ENCODE data around the gene RHBDD1. TPM values are rescaled to one million over a fixed set of nuclear protein-coding genes. Genes with fewer than 3 reads are reported as not detected.
A peak's percentile ranks its signal among the peaks of the same experiment; 100 is the strongest.

Gene RHBDD1
- total and polyA plus RNA-seq, 8 donors, result 1.8 to 31.6 (median 6.0) TPM

DNA sequence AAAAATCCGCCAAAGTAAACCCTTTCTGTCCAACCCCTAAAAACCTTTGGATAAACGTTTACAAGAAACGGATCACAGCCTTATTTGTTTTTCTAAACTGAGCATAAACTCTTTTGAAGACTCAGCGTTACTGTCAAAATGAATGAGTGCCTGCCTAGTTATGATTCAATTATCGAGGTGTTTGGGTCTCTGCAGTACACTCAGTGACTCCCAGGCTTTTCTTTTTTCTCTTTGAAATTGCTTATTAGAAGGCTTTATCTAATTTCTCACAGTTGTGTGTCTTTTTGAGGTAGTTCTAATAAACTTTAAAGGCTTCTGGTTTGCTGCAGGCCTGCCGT lies 663 bp downstream of the RHBDD1 start:
- Histone ChIP-seq H3K27ac (peak overlapping the region; percentile 97 to 100 (median 99)), H3K4me1 (peaks cover 12 to 47% (median 33%) of the 10 kb centered on the region in 4 donors), H3K9me3 (no peaks in the 10 kb centered on the region), H3K27me3 (no peaks in the 10 kb centered on the region), H3K4me3 (peak overlapping the region; percentile 58 to 84 (median 66)), H3K36me3 (peaks cover 0 to 4% (median 0%) of the 10 kb centered on the region in 4 donors)
- intact Hi-C loops (cut with DNase I; ENCODE audit: low total_unique reads), result no loop called here
- WGBS, 5 donors, result 1 to 2% (median 1%) methylated on average over 6 of the region's 6 CpGs
- TF ChIP-seq EP300 (IDR thresholded peaks at IDR 0.05) (no peak), POLR2AphosphoS5 (IDR thresholded peaks at IDR 0.05) (no peak), POLR2A (IDR thresholded peaks at IDR 0.05) (no peak)
- TF ChIP-seq, protein P1, sequence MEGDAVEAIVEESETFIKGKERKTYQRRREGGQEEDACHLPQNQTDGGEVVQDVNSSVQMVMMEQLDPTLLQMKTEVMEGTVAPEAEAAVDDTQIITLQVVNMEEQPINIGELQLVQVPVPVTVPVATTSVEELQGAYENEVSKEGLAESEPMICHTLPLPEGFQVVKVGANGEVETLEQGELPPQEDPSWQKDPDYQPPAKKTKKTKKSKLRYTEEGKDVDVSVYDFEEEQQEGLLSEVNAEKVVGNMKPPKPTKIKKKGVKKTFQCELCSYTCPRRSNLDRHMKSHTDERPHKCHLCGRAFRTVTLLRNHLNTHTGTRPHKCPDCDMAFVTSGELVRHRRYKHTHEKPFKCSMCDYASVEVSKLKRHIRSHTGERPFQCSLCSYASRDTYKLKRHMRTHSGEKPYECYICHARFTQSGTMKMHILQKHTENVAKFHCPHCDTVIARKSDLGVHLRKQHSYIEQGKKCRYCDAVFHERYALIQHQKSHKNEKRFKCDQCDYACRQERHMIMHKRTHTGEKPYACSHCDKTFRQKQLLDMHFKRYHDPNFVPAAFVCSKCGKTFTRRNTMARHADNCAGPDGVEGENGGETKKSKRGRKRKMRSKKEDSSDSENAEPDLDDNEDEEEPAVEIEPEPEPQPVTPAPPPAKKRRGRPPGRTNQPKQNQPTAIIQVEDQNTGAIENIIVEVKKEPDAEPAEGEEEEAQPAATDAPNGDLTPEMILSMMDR (IDR thresholded peaks at IDR 0.05), result no peak
- DNase-seq, result no peak

DNA sequence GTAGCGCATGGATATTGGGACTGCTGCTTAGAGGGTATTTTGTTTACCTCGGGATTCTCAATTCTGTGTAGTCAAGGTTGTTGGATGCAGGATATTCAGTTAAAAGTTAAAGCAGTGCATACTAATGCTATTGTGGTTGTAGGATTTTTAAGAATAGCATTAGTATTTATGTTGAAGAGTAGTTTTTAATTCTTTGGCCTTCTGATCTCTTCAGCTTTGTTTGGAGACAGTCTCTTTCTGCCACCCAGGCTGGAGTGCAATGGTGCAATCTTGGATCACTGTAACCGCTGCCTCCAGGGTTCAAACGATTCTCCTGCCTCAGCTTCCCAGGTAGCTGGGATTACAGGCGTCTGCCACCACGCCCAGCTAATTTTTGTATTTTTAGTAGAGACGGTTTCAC lies 1.5 kb downstream of the RHBDD1 start:
- TF ChIP-seq EP300 (IDR thresholded peaks at IDR 0.05), result no peak
- TF ChIP-seq, protein P1 (IDR thresholded peaks at IDR 0.05), result no peak
- TF ChIP-seq POLR2A (IDR thresholded peaks at IDR 0.05), result no peak
- TF ChIP-seq POLR2AphosphoS5 (IDR thresholded peaks at IDR 0.05), result no peak
- DNase-seq, result no peak
- H3K27me3 ChIP-seq, result no peaks in the 10 kb centered on the region
- H3K36me3 ChIP-seq, result peaks cover 0 to 4% (median 0%) of the 10 kb centered on the region in 4 donors
- peak overlapping the region in 4 of 5 donors; percentile 97 to 100 (median 99) for H3K27ac ChIP-seq
- 86 to 90% (median 87%) methylated on average over 7 of the region's 7 CpGs for WGBS, 5 donors
- H3K4me3 ChIP-seq, result peak overlapping the region in 1 of 4 donors; percentile 63
- no peaks in the 10 kb centered on the region for H3K9me3 ChIP-seq
- intact Hi-C loops (cut with DNase I; ENCODE audit: low total_unique reads), result no loop called here
- peaks cover 12 to 47% (median 33%) of the 10 kb centered on the region in 4 donors for H3K4me1 ChIP-seq

DNA sequence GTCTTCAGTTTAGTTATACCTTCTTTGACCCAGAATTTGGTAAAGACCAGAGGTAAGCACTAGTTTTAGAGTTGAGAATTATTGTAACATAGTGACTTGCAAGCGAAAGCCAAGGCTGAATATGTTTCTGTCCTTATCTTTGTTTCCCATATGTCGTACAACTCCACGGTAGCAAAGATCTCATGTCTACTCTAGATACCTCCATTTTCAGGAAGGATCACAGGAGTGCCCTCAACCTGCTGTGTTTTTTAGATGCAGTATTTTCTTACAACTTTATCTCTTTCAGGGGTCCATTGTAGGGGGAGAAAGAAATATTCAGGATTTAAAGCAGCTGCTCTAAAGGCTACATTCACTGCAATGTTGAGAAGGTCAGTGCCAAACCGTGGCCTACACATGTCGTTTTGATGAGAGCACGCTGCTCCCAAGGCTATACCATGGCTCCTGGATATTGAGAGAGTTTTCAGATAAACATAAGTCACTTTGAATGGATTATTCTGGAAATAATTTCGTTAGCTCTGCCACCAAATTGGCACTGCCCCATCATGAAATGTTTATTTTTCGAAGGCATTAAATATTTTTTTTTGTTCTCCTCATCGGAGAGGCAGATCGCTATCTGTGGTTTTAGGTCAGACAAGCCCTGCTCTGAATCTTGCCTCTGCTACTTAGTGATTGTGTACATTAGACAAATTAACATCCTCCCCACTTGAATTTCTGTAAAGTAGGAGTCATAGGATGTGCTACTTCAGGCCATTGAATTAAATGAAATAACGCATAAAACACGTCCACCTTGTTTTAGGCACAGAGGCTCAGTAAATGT lies 2.1 kb downstream of the RHBDD1 start:
- H3K36me3 ChIP-seq, result peaks cover 0 to 4% (median 0%) of the 10 kb centered on the region in 4 donors
- peak overlapping the region in 3 of 5 donors; percentile 45 to 100 (median 99) for H3K27ac ChIP-seq
- DNase-seq, result no peak
- H3K9me3 ChIP-seq, result no peaks in the 10 kb centered on the region
- H3K27me3 ChIP-seq, result no peaks in the 10 kb centered on the region
- 66 to 78% (median 75%) methylated on average over 12 of the region's 12 CpGs for WGBS, 5 donors
- H3K4me3 ChIP-seq, result no peak overlapping the region
- TF ChIP-seq, protein P1 (IDR thresholded peaks at IDR 0.05), result no peak
- TF ChIP-seq EP300 (IDR thresholded peaks at IDR 0.05) (no peak), POLR2AphosphoS5 (IDR thresholded peaks at IDR 0.05) (no peak), POLR2A (IDR thresholded peaks at IDR 0.05) (no peak)
- intact Hi-C loops (cut with DNase I; ENCODE audit: low total_unique reads), result no loop called here
- peaks cover 12 to 47% (median 33%) of the 10 kb centered on the region in 4 donors for H3K4me1 ChIP-seq

DNA sequence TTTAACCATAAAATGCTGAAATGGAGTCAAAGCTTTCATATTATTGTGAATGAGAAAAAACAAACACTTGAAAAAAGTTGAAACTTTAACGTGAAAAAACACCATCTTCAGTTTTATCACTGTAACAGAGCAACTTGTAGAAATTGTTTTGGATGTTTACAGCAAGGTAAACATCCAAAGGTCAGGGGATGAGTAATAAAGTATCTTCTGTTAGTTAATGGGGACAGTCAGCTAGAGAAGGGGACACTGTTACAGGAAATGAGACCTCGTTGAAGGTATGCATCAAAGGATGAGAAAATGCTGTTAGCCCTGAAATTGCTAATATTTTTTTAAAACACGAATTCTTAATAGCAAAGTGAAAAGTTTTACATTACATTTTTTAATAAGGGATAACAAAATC lies 2.9 kb downstream of the RHBDD1 start:
- no peak for DNase-seq
- intact Hi-C loops (cut with DNase I; ENCODE audit: low total_unique reads), result no loop called here
- no peak overlapping the region for H3K4me3 ChIP-seq
- no peaks in the 10 kb centered on the region for H3K9me3 ChIP-seq
- no peaks in the 10 kb centered on the region for H3K27me3 ChIP-seq
- H3K27ac ChIP-seq, result peak overlapping the region in 1 of 5 donors; percentile 45
- H3K36me3 ChIP-seq, result peaks cover 0 to 4% (median 0%) of the 10 kb centered on the region in 4 donors
- peaks cover 12 to 47% (median 33%) of the 10 kb centered on the region in 4 donors for H3K4me1 ChIP-seq
- TF ChIP-seq POLR2A (IDR thresholded peaks at IDR 0.05) (no peak), POLR2AphosphoS5 (IDR thresholded peaks at IDR 0.05) (no peak), EP300 (IDR thresholded peaks at IDR 0.05) (no peak)
- TF ChIP-seq, protein P1 (IDR thresholded peaks at IDR 0.05), result no peak
- WGBS, 5 donors, result 66 to 73% (median 71%) methylated on average over 3 of the region's 3 CpGs

Data from stomach (tissue), 9 donors.